NCI-H82 treated with DMSO at 0.1 percent for 48 hours (cell line): ENCODE measurements around the gene ANKRD16.
"Not testable (repeated sequence)": the region's sequence is repeated elsewhere in the genome, so short reads cannot be mapped to it uniquely, and the experiment has no call there.

Experiments used
- DNase-seq: peaks from one replicate; lab custom pipeline; 2025; ENCODE audit not compliant: unreplicated experiment; lab: John Stamatoyannopoulos, UW

ANKRD16 gene

GRCh38 chr10:5889624-5890451 is at the start of gene ANKRD16, which contains the start of gene FBH1:
ANKRD16 (minus strand) TSS chr10:5889893; CDS start chr10:5889354, 539 bp downstream.
FBH1 (plus strand) TSS chr10:5890243; CDS start chr10:5890346, 103 bp downstream.
- DNase-seq, result peak; percentile 89

GRCh38 chr10:5938291-5938690 is 48.6 kb upstream of the ANKRD16 start:
- DNase-seq, result no peak

- no peak for DNase-seq
These were observed 47.3 kb upstream of the ANKRD16 start for GRCh38 chr10:5937016-5937415.

GRCh38 chr10:5935628-5936027 is 45.9 kb upstream of the ANKRD16 start:
- no peak for DNase-seq

GRCh38 chr10:5933909-5934546 is 44.3 kb upstream of the ANKRD16 start:
- DNase-seq, result no peak

GRCh38 chr10:5932345-5932744 is 42.7 kb upstream of the ANKRD16 start:
- no peak for DNase-seq

- DNase-seq, result no peak
These were observed 40.6 kb upstream of the ANKRD16 start for GRCh38 chr10:5930272-5930671.

GRCh38 chr10:5929442-5929841 is 39.7 kb upstream of the ANKRD16 start:
- DNase-seq, result no peak

GRCh38 chr10:5927306-5927705 is 37.6 kb upstream of the ANKRD16 start:
- no peak for DNase-seq

- DNase-seq, result no peak
These were observed 35.2 kb upstream of the ANKRD16 start for GRCh38 chr10:5924889-5925288.

GRCh38 chr10:5921746-5922145 is 32.1 kb upstream of the ANKRD16 start:
- DNase-seq, result no peak

GRCh38 chr10:5919568-5919967 is 29.9 kb upstream of the ANKRD16 start:
- DNase-seq, result no peak

GRCh38 chr10:5918763-5919162 is 29.1 kb upstream of the ANKRD16 start:
- DNase-seq, result no peak

- DNase-seq, result no peak
These were observed 27.6 kb upstream of the ANKRD16 start for GRCh38 chr10:5917305-5917704.

GRCh38 chr10:5915451-5915850 is 25.8 kb upstream of the ANKRD16 start:
- DNase-seq, result no peak

GRCh38 chr10:5913736-5914135 is 24.0 kb upstream of the ANKRD16 start:
- no peak for DNase-seq

GRCh38 chr10:5911670-5912069 is 22.0 kb upstream of the ANKRD16 start:
- DNase-seq, result no peak

- DNase-seq, result no peak
These were observed 20.8 kb upstream of the ANKRD16 start for GRCh38 chr10:5910323-5911100.

GRCh38 chr10:5908676-5909075 is 19.0 kb upstream of the ANKRD16 start:
- not testable (repeated sequence) for DNase-seq

GRCh38 chr10:5906651-5907050 is 17.0 kb upstream of the ANKRD16 start:
- DNase-seq, result no peak

GRCh38 chr10:5905854-5906507 is 16.3 kb upstream of the ANKRD16 start:
- no peak for DNase-seq
